Neural progenitor cell (in vitro differentiated cells): ENCODE results near the gene ZFAND2B. TPM values are rescaled to one million over a fixed set of nuclear protein-coding genes. Genes with fewer than 3 reads are reported as not detected.

Experiments
- DNase-seq: peaks from one replicate; pipeline ENCODE4 v3.0.0-alpha.2; 2016; ENCODE audit warnings: low spot score
- H2AFZ ChIP-seq: fragments of 200-600 bp; sonication (generic); replicated peaks from 2 replicates; pipeline ENCODE4 v1.6.1; 2016; ENCODE audit warnings: antibody characterized with exemption
- H3F3A ChIP-seq: fragments of 200-600 bp; sonication (generic); 2 replicates; pipeline ENCODE4 v1.6.1; 2016; ENCODE audit warnings: antibody characterized with exemption, low read depth
- H3K27ac ChIP-seq: fragments of 200-600 bp; sonication (generic); 2 replicates; pipeline ENCODE4 v1.5.1; 2016; ENCODE audit warnings: mild to moderate bottlenecking
- H3K27me3 ChIP-seq: fragments of 200-600 bp; sonication (generic); 2 replicates; pipeline ENCODE4 v1.6.1; 2016; ENCODE audit warnings: mild to moderate bottlenecking, moderate library complexity
- H3K36me3 ChIP-seq: fragments of 200-600 bp; sonication (generic); 2 replicates; pipeline ENCODE4 v1.5.1; 2016
- H3K4me1 ChIP-seq: fragments of 200-600 bp; sonication (generic); 2 replicates; pipeline ENCODE4 v1.6.1; 2016; ENCODE audit warnings: mixed run types
- H3K4me2 ChIP-seq: fragments of 200-600 bp; sonication (generic); 2 replicates; pipeline ENCODE4 v1.6.1; 2016
- H3K4me3 ChIP-seq: fragments of 200-600 bp; sonication (generic); 2 replicates; pipeline ENCODE4 v1.5.1; 2016
- H3K79me2 ChIP-seq: fragments of 200-600 bp; sonication (generic); 2 replicates; pipeline ENCODE4 v1.6.1; 2016; ENCODE audit warnings: low read depth
- H3K9ac ChIP-seq: fragments of 200-600 bp; sonication (generic); 2 replicates; pipeline ENCODE4 v1.6.1; 2016
- H3K9me3 ChIP-seq: fragments of 200-600 bp; sonication (generic); 2 replicates; pipeline ENCODE4 v1.5.1; 2016; ENCODE audit warnings: low read depth
- H4K20me1 ChIP-seq: fragments of 200-600 bp; sonication (generic); 2 replicates; pipeline ENCODE4 v1.6.1; 2016; ENCODE audit warnings: low read depth
- H3K27ac Mint-ChIP-seq: 3 replicates; pipeline ENCODE4 v1.8.0; 2021; ENCODE audit warnings: mixed read lengths
- H3K27me3 Mint-ChIP-seq: 2 replicates; pipeline ENCODE4 v1.8.0; 2022; ENCODE audit warnings: low read depth, mild to moderate bottlenecking, inconsistent platforms, moderate library complexity, mixed read lengths; ENCODE audit not compliant: insufficient read depth
- H3K36me3 Mint-ChIP-seq: 3 replicates; pipeline ENCODE4 v1.8.0; 2021; ENCODE audit warnings: mixed read lengths
- H3K4me1 Mint-ChIP-seq: 3 replicates; pipeline ENCODE4 v1.8.0; 2021; ENCODE audit warnings: mixed read lengths
- H3K4me3 Mint-ChIP-seq: 3 replicates; pipeline ENCODE4 v1.8.0; 2021; ENCODE audit warnings: mild to moderate bottlenecking, moderate library complexity, mixed read lengths
- H3K9me3 Mint-ChIP-seq: 3 replicates; pipeline ENCODE4 v1.8.0; 2020; ENCODE audit warnings: mixed read lengths
- CTCF ChIP-seq: fragments of 200-600 bp; sonication (generic); IDR thresholded peaks from 2 replicates; pipeline ENCODE4 v1.5.1; 2017; ENCODE audit warnings: antibody characterized with exemption, mild to moderate bottlenecking
- EZH2 ChIP-seq: fragments of 200-600 bp; sonication (generic); IDR thresholded peaks from 2 replicates; pipeline ENCODE4 v1.6.1; 2017; ENCODE audit warnings: antibody characterized with exemption, mild to moderate bottlenecking, moderate library complexity
- EZH2phosphoT487 ChIP-seq: fragments of 200-600 bp; sonication (generic); IDR thresholded peaks from 2 replicates; pipeline ENCODE4 v1.6.1; 2017; ENCODE audit warnings: antibody characterized with exemption
- total RNA-seq: library from RNA; depleted of rRNA; stranded (reverse); fragments of >200 nt; gene quantifications from 2 replicates; pipeline ENCODE4 v1.2.3, GENCODE V29; 2015; ENCODE audit warnings: low replicate concordance

Gene ZFAND2B
- total RNA-seq, 1 donor from 2014 or later = 13.6 TPM

GRCh38 chr2:219158586-219158985 lies 48.0 kb upstream of the ZFAND2B start:
- Mint-ChIP-seq H3K4me1 (peaks cover 14% of the 10 kb centered on the region), H3K27ac (no peak overlapping the region), H3K36me3 (peaks cover 3% of the 10 kb centered on the region), H3K4me3 (no peak overlapping the region), H3K9me3 (no peaks in the 10 kb centered on the region), H3K27me3 (no peaks in the 10 kb centered on the region)
- Histone ChIP-seq H4K20me1 (peaks cover 27% of the 10 kb centered on the region), H3K27ac (no peak overlapping the region), H3K4me2 (no peak overlapping the region), H3K27me3 (peaks cover 10% of the 10 kb centered on the region), H3K4me1 (peaks cover 8% of the 10 kb centered on the region), H3K79me2 (no peaks in the 10 kb centered on the region), H3K36me3 (peaks cover 5% of the 10 kb centered on the region), H3K9me3 (no peaks in the 10 kb centered on the region), H3K9ac (no peak overlapping the region), H3F3A (peaks cover 27% of the 10 kb centered on the region), H2AFZ (no peak overlapping the region), H3K4me3 (no peak overlapping the region)
- no peak for DNase-seq
- no peak for TF ChIP-seq EZH2
- no peak for TF ChIP-seq CTCF
- no peak for TF ChIP-seq EZH2phosphoT487

GRCh38 chr2:219159771-219160185 lies 46.8 kb upstream of the ZFAND2B start:
- H3K9ac ChIP-seq = no peak overlapping the region
- H3K27me3 ChIP-seq = peaks cover 10% of the 10 kb centered on the region
- H3K4me3 ChIP-seq = peak overlapping the region; percentile 67
- peaks cover 14% of the 10 kb centered on the region for H3K4me1 Mint-ChIP-seq
- H3K4me2 ChIP-seq = peak overlapping the region; percentile 88
- no peak for DNase-seq
- H3K27ac ChIP-seq = no peak overlapping the region
- H3K27ac Mint-ChIP-seq = no peak overlapping the region
- H3K4me1 ChIP-seq = peaks cover 8% of the 10 kb centered on the region
- peaks cover 27% of the 10 kb centered on the region for H4K20me1 ChIP-seq
- TF ChIP-seq EZH2phosphoT487 = no peak
- TF ChIP-seq CTCF = no peak
- TF ChIP-seq EZH2 = no peak
- H3K36me3 ChIP-seq = no peaks in the 10 kb centered on the region
- peak overlapping the region; percentile 86 for H2AFZ ChIP-seq
- H3K9me3 Mint-ChIP-seq = no peaks in the 10 kb centered on the region
- peak overlapping the region; percentile 93 for H3K4me3 Mint-ChIP-seq
- peaks cover 27% of the 10 kb centered on the region for H3F3A ChIP-seq
- no peaks in the 10 kb centered on the region for H3K79me2 ChIP-seq
- H3K36me3 Mint-ChIP-seq = peaks cover 3% of the 10 kb centered on the region
- no peaks in the 10 kb centered on the region for H3K9me3 ChIP-seq
- no peaks in the 10 kb centered on the region for H3K27me3 Mint-ChIP-seq

- Histone ChIP-seq H3K27me3 (peaks cover 10% of the 10 kb centered on the region), H3K79me2 (no peaks in the 10 kb centered on the region), H3K9me3 (no peaks in the 10 kb centered on the region), H2AFZ (peak within 1 kb of the TSS; percentile 86), H3K4me1 (peaks cover 8% of the 10 kb centered on the region), H3K9ac (peak within 1 kb of the TSS; percentile 61), H3F3A (peaks cover 27% of the 10 kb centered on the region), H3K4me2 (peak within 1 kb of the TSS; percentile 88), H3K36me3 (no peaks in the 10 kb centered on the region), H4K20me1 (peaks cover 27% of the 10 kb centered on the region), H3K27ac (peak within 1 kb of the TSS; percentile 73), H3K4me3 (peak within 1 kb of the TSS; percentile 67)
- Mint-ChIP-seq H3K4me1 (peaks cover 14% of the 10 kb centered on the region), H3K4me3 (peak within 1 kb of the TSS; percentile 93), H3K9me3 (no peaks in the 10 kb centered on the region), H3K27ac (peak within 1 kb of the TSS; percentile 98), H3K36me3 (peaks cover 3% of the 10 kb centered on the region), H3K27me3 (no peaks in the 10 kb centered on the region)
- DNase-seq = peak; percentile 95
- TF ChIP-seq CTCF (peak; percentile 96), EZH2phosphoT487 (peak; percentile 16), EZH2 (peak; percentile 15)
These were observed 46.2 kb upstream of the ZFAND2B start, which contains the start of gene NHEJ1 for GRCh38 chr2:219160186-219161017. TSS of gene NHEJ1 (minus strand) at chr2:219160815. CDS start at chr2:219158362, 2,453 bp downstream.
